CD14-positive monocyte (primary cell): ENCODE measurements around the gene BIRC3. TPM values are rescaled to one million over a fixed set of nuclear protein-coding genes. Genes with fewer than 3 reads are reported as not detected.

Experiments
- DNase-seq, 3 donors: peaks; one replicate each; pipeline ENCODE4 v3.0.0-alpha.2; 2011 to 2022
- H2AFZ ChIP-seq: 2 replicates; pipeline ENCODE4 v1.6.0; 2012; ENCODE audit warnings: mild to moderate bottlenecking, low read depth, low read length, inconsistent platforms; ENCODE audit not compliant: insufficient read depth, poor library complexity, severe bottlenecking
- H3K27ac ChIP-seq, 2 donors: 1 replicate in 1 of 2; 2 replicates in 1 of 2; pipeline ENCODE4 v1.5.1; 2012 to 2013; ENCODE audit warnings: low read length in 2 of 2, control low read depth in 1 of 2, inconsistent platforms in 1 of 2, low read depth in 1 of 2, mild to moderate bottlenecking in 1 of 2
- H3K27me3 ChIP-seq, 2 donors: one replicate each; pipeline versions ENCODE4 v1.6.0 to v1.6.1; 2011 to 2013; ENCODE audit warnings: low read length in 2 of 2; ENCODE audit not compliant: control insufficient read depth in 2 of 2, insufficient read depth in 2 of 2
- H3K36me3 ChIP-seq, 2 donors: replicated peaks in 1 of 2; 1 replicate in 1 of 2; 2 replicates in 1 of 2; pipeline versions ENCODE4 v1.5.1 to v1.6.1; 2012 to 2013; ENCODE audit warnings: low read length in 2 of 2, control low read depth in 1 of 2, inconsistent platforms in 1 of 2, mild to moderate bottlenecking in 1 of 2; ENCODE audit not compliant: insufficient read depth in 2 of 2, control insufficient read depth in 1 of 2
- H3K4me1 ChIP-seq, 2 donors: 1 replicate in 1 of 2; 2 replicates in 1 of 2; pipeline versions ENCODE4 v1.5.1 to v1.6.1; 2012 to 2013; ENCODE audit warnings: low read length in 2 of 2, control low read depth in 1 of 2, inconsistent platforms in 1 of 2, mild to moderate bottlenecking in 1 of 2, moderate library complexity in 1 of 2; ENCODE audit not compliant: insufficient read depth in 2 of 2, control insufficient read depth in 1 of 2
- H3K4me2 ChIP-seq: replicated peaks from 2 replicates; pipeline ENCODE3; 2012; ENCODE audit warnings: low read length, moderate library complexity, mild to moderate bottlenecking; ENCODE audit not compliant: poor library complexity, severe bottlenecking; ENCODE audit errors: extremely low read depth
- H3K4me3 ChIP-seq, 3 experiments: fragments of 200-600 bp in 1 of 3; sonication (generic) in 1 of 3; replicated peaks in 1 of 3; 1 replicate in 2 of 3; 2 replicates in 1 of 3; pipeline ENCODE4 v1.5.1; 2011 to 2013; ENCODE audit warnings: low read length in 3 of 3, mild to moderate bottlenecking in 3 of 3, control low read depth in 2 of 3, low read depth in 2 of 3, inconsistent platforms in 1 of 3, moderate library complexity in 1 of 3
- H3K79me2 ChIP-seq: 2 replicates; pipeline ENCODE4 v1.6.0; 2012; ENCODE audit warnings: mild to moderate bottlenecking, control low read depth, inconsistent platforms, low read length, moderate library complexity; ENCODE audit not compliant: insufficient read depth
- H3K9ac ChIP-seq: 2 replicates; pipeline ENCODE4 v1.6.0; 2017; ENCODE audit warnings: low read length, mild to moderate bottlenecking; ENCODE audit not compliant: insufficient read depth, poor library complexity, severe bottlenecking
- H3K9me3 ChIP-seq, 2 donors: replicated peaks in 1 of 2; 1 replicate in 1 of 2; 2 replicates in 1 of 2; pipeline versions ENCODE4 v1.5.1 to v1.6.1; 2012 to 2013; ENCODE audit warnings: low read length in 2 of 2, control low read depth in 1 of 2; ENCODE audit not compliant: control insufficient read depth in 1 of 2, insufficient read depth in 1 of 2
- H4K20me1 ChIP-seq: 2 replicates; pipeline ENCODE4 v1.6.0; 2012; ENCODE audit warnings: mild to moderate bottlenecking, low read length, control low read depth, moderate library complexity; ENCODE audit not compliant: insufficient read depth
- H3K27ac Mint-ChIP-seq, 7 donors: one replicate each; pipeline ENCODE4 v1.8.0; 2020; ENCODE audit warnings: mild to moderate bottlenecking in 7 of 7, mixed read lengths in 7 of 7, moderate library complexity in 6 of 7, inconsistent platforms in 2 of 7
- H3K27me3 Mint-ChIP-seq, 3 donors: one replicate each; pipeline ENCODE4 v1.8.0; 2021 to 2022; ENCODE audit warnings: low read depth in 3 of 3, mild to moderate bottlenecking in 3 of 3, mixed read lengths in 3 of 3, moderate library complexity in 3 of 3, inconsistent platforms in 1 of 3
- H3K36me3 Mint-ChIP-seq, 2 donors: one replicate each; pipeline ENCODE4 v1.8.0; 2020; ENCODE audit warnings: mixed read lengths in 2 of 2, inconsistent platforms in 1 of 2, mild to moderate bottlenecking in 1 of 2
- H3K4me1 Mint-ChIP-seq: one replicate; pipeline ENCODE4 v1.8.0; 2020; ENCODE audit warnings: mild to moderate bottlenecking, mixed read lengths
- H3K4me3 Mint-ChIP-seq, 2 donors: one replicate each; pipeline ENCODE4 v1.8.0; 2020; ENCODE audit warnings: mild to moderate bottlenecking in 2 of 2, mixed read lengths in 2 of 2, moderate library complexity in 1 of 2
- H3K9me3 Mint-ChIP-seq, 7 donors: one replicate each; pipeline ENCODE4 v1.8.0; 2020 to 2022; ENCODE audit warnings: mixed read lengths in 7 of 7, mild to moderate bottlenecking in 6 of 7, moderate library complexity in 6 of 7, inconsistent platforms in 2 of 7
- CTCF ChIP-seq: fragments of 200-600 bp; IDR thresholded peaks from one replicate; pipeline ENCODE4 v1.8.0; 2022; ENCODE audit warnings: antibody characterized with exemption, mild to moderate bottlenecking
- WGBS: methylation state at CpG from one replicate; pipeline ENCODE4 v1.1.5; 2013; ENCODE audit warnings: missing lambda C conversion rate; ENCODE audit not compliant: insufficient coverage; 5-methylcytosine and 5-hydroxymethylcytosine counted together
- intact Hi-C, 2 donors: fragments of 100-400 bp; cut with micrococcal nuclease; formaldehyde crosslinking; loops; one replicate each; pipeline versions ENCODE4 v1.15.0 to v1.15.1; 2023
- polyA plus RNA-seq, 3 donors: library from polyadenylated mRNA; depleted of rRNA in 1 of 3; unstranded in 2 of 3; stranded (reverse) in 1 of 3; fragments of 300-500 nt in 2 of 3; fragments of >200 nt in 1 of 3; fragmentation: Illumina TruSeq in 2 of 3; gene quantifications; 1 replicate in 2 of 3; 2 replicates in 1 of 3; pipeline ENCODE4 v1.2.3, GENCODE V29; 2012 to 2021

The BIRC3 gene
- polyA plus RNA-seq, 3 donors: 3.0 to 9.8 (median 9.5) TPM

DNA sequence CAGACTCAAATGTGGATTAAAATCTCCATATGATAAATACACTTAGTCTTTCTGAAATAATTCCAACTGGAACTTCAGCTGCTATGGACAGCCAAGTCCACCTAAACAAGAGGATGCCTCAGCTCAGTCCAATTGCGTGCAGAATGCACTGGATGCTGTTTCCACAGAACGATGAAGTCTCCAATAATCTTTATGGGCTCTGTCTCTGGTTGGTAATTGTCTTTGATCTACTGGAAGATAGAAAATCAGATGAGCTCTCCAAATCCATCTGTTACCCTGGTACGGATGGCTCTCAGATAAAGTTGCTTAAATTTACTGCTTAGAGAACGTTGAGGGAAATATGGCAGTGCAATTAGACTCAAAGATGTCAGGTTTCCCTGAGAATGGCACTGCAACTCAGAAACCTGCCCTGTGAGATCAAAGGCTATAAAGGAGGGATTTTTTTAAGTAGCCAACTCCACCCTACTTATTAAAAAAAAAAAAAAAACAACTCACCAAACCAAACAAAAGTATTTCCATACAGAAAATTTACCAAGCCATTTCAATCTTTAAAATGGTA, 859 bp upstream of the BIRC3 start:
- peak overlapping the region; percentile 65 for H3K4me2 ChIP-seq
- H3K27me3 Mint-ChIP-seq: peaks cover 0 to 2% (median 0%) of the 10 kb centered on the region in 3 donors
- peaks cover 7 to 16% of the 10 kb centered on the region in 2 donors for H3K36me3 Mint-ChIP-seq
- no peaks in the 10 kb centered on the region for H3K79me2 ChIP-seq
- H3K27ac ChIP-seq: peak overlapping the region in 1 of 2 donors; percentile 98
- no peaks in the 10 kb centered on the region for H3K36me3 ChIP-seq
- peaks cover 0 to 2% (median 0%) of the 10 kb centered on the region in 7 donors for H3K9me3 Mint-ChIP-seq
- H3K4me1 Mint-ChIP-seq: peaks cover 61% of the 10 kb centered on the region
- TF ChIP-seq CTCF: no peak
- intact Hi-C loops: no loop called here
- H3K27me3 ChIP-seq: no peaks in the 10 kb centered on the region
- no peaks in the 10 kb centered on the region for H4K20me1 ChIP-seq
- H3K27ac Mint-ChIP-seq: peak overlapping the region; percentile 96 to 100 (median 98)
- peaks cover 32 to 50% of the 10 kb centered on the region in 2 donors for H3K4me1 ChIP-seq
- H3K4me3 ChIP-seq: peak overlapping the region in 2 of 3 experiments; percentile 25 to 73
- H3K9me3 ChIP-seq: no peaks in the 10 kb centered on the region
- peak overlapping the region; percentile 84 for H3K9ac ChIP-seq
- H3K4me3 Mint-ChIP-seq: peak overlapping the region; percentile 60 to 94
- DNase-seq: no peak
- WGBS: 100% methylated on average over 2 of the region's 4 CpGs
- no peak overlapping the region for H2AFZ ChIP-seq

GRCh38 chr11:102317768-102318103, 452 bp downstream of the BIRC3 start:
- Histone ChIP-seq H3K9me3 (no peaks in the 10 kb centered on the region), H3K9ac (peak overlapping the region; percentile 84), H2AFZ (peak overlapping the region; percentile 21), H3K27ac (peak overlapping the region; percentile 93 to 98), H4K20me1 (no peaks in the 10 kb centered on the region), H3K36me3 (no peaks in the 10 kb centered on the region), H3K79me2 (no peaks in the 10 kb centered on the region), H3K4me1 (peaks cover 32 to 52% of the 10 kb centered on the region in 2 donors), H3K27me3 (no peaks in the 10 kb centered on the region), H3K4me2 (peak overlapping the region; percentile 65), H3K4me3 (peak overlapping the region; percentile 53 to 73 (median 73))
- peak in 1 of 3 donors; percentile 11 for DNase-seq
- Mint-ChIP-seq H3K36me3 (peaks cover 7 to 20% of the 10 kb centered on the region in 2 donors), H3K9me3 (peaks cover 0 to 2% (median 0%) of the 10 kb centered on the region in 7 donors), H3K4me3 (peak overlapping the region; percentile 94 to 97), H3K4me1 (peaks cover 65% of the 10 kb centered on the region), H3K27me3 (peaks cover 0 to 2% (median 0%) of the 10 kb centered on the region in 3 donors), H3K27ac (peak overlapping the region; percentile 96 to 100 (median 98))
- no peak for TF ChIP-seq CTCF
- WGBS: 0% methylated on average over 4 of the region's 7 CpGs
- intact Hi-C loops: loop anchor here (2.0 kb wide), 2 partner anchors 23 to 29 kb away; partner anchors contain the start of gene BIRC2 (in 1 of the 2)
